Progenitor cell of endocrine pancreas (in vitro differentiated cells): ENCODE measurements around the gene CD8B. TPM values are rescaled to one million over a fixed set of nuclear protein-coding genes. Genes with fewer than 3 reads are reported as not detected.
"Not testable (repeated sequence)": the region's sequence is repeated elsewhere in the genome, so short reads cannot be mapped to it uniquely, and the experiment has no call there.

Source experiments
- DNase-seq: peaks from one replicate; pipeline ENCODE4 v3.0.0; 2021; ENCODE audit warnings: low spot score; ENCODE audit not compliant: unreplicated experiment
- H3K27ac Mint-ChIP-seq: 2 replicates; pipeline ENCODE4 v1.8.0; 2021; ENCODE audit warnings: mild to moderate bottlenecking, moderate library complexity, mixed read lengths
- H3K27me3 Mint-ChIP-seq: 2 replicates; pipeline ENCODE4 v1.8.0; 2021; ENCODE audit warnings: mixed read lengths
- H3K36me3 Mint-ChIP-seq: 2 replicates; pipeline ENCODE4 v1.8.0; 2022; ENCODE audit warnings: mixed read lengths; ENCODE audit not compliant: insufficient read depth
- H3K4me1 Mint-ChIP-seq: 2 replicates; pipeline ENCODE4 v1.8.0; 2021; ENCODE audit warnings: low read depth, mixed read lengths
- H3K4me3 Mint-ChIP-seq: 2 replicates; pipeline ENCODE4 v1.8.0; 2021; ENCODE audit warnings: low read depth, mild to moderate bottlenecking, moderate library complexity, mixed read lengths
- H3K9me3 Mint-ChIP-seq: 2 replicates; pipeline ENCODE4 v1.8.0; 2021; ENCODE audit warnings: low read depth, mixed read lengths
- CTCF ChIP-seq: fragments of 200-600 bp; sonication (generic); IDR thresholded peaks from one replicate; pipeline ENCODE4 v1.5.0; 2021; ENCODE audit warnings: antibody characterized with exemption, mild to moderate bottlenecking; ENCODE audit not compliant: unreplicated experiment
- long read RNA-seq: library from polyadenylated mRNA; unstranded; transcript quantifications from one replicate; pipeline ENCODE4 v2.0.0, GENCODE V29; 2020
- total RNA-seq: library from RNA; stranded (reverse); gene quantifications from 2 replicates; pipeline ENCODE4 v1.2.1, GENCODE V29; 2021

CD8B gene
- total RNA-seq = 0.62 TPM in 1 of 2 replicates, not detected in the other
- long read RNA-seq = 0 reads

GRCh38 chr2:86861628-86862379, at the start of gene CD8B:
TSS of gene CD8B (minus strand) at chr2:86861886. CDS start at chr2:86861865, 21 bp downstream.
- Mint-ChIP-seq H3K4me3 (peak within 1 kb of the TSS; percentile 24), H3K27me3 (peaks cover 22% of the 10 kb centered on the region)
- H3K36me3 Mint-ChIP-seq, H3K9me3 Mint-ChIP-seq, H3K4me1 Mint-ChIP-seq, H3K27ac Mint-ChIP-seq: not testable (repeated sequence)
- peak; percentile 17 for DNase-seq

GRCh38 chr2:86905868-86906267, 44.2 kb upstream of the CD8B start:
- H3K27me3 Mint-ChIP-seq, H3K9me3 Mint-ChIP-seq, H3K27ac Mint-ChIP-seq, H3K4me3 Mint-ChIP-seq, H3K36me3 Mint-ChIP-seq, DNase-seq, H3K4me1 Mint-ChIP-seq: not testable (repeated sequence)

GRCh38 chr2:86900687-86901086, 39.0 kb upstream of the CD8B start:
- not testable (repeated sequence) for H3K27ac Mint-ChIP-seq, H3K9me3 Mint-ChIP-seq

GRCh38 chr2:86886026-86886425, 24.3 kb upstream of the CD8B start:
- not testable (repeated sequence) for H3K27me3 Mint-ChIP-seq, H3K4me1 Mint-ChIP-seq, H3K4me3 Mint-ChIP-seq, H3K36me3 Mint-ChIP-seq, DNase-seq, H3K9me3 Mint-ChIP-seq, H3K27ac Mint-ChIP-seq

More at GRCh38 chr2:86900687-86901086, 39.0 kb upstream of the CD8B start:
- not testable (repeated sequence) for H3K36me3 Mint-ChIP-seq, H3K27me3 Mint-ChIP-seq, DNase-seq, H3K4me1 Mint-ChIP-seq, H3K4me3 Mint-ChIP-seq
- TF ChIP-seq CTCF = peak; percentile 16

DNA sequence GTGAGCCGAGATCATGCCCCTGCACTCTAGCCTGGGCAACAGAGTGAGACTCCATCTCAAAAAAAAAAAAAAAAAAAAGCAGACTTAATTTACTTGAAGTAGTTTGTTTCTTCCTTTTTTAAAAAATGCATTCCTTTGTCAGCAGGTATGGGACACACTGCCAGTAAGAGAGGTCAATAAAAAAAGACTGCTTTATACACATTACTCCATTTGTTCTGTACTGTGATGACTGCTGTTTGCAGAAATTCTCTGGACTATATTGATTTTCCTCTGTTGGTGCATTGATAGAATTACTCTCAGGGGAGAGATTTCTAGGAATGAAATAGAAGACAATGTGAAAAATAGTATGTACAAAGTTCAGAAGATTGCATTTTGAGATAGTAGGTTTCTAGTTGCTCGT, 21.2 kb upstream of the CD8B start:
- not testable (repeated sequence) for H3K9me3 Mint-ChIP-seq, H3K4me1 Mint-ChIP-seq, DNase-seq, H3K27me3 Mint-ChIP-seq, H3K36me3 Mint-ChIP-seq, H3K4me3 Mint-ChIP-seq, H3K27ac Mint-ChIP-seq

- not testable (repeated sequence) for H3K27ac Mint-ChIP-seq, H3K9me3 Mint-ChIP-seq, H3K36me3 Mint-ChIP-seq, H3K27me3 Mint-ChIP-seq, H3K4me1 Mint-ChIP-seq, DNase-seq, H3K4me3 Mint-ChIP-seq
These were observed 20.5 kb upstream of the CD8B start for GRCh38 chr2:86882118-86882665.

DNA sequence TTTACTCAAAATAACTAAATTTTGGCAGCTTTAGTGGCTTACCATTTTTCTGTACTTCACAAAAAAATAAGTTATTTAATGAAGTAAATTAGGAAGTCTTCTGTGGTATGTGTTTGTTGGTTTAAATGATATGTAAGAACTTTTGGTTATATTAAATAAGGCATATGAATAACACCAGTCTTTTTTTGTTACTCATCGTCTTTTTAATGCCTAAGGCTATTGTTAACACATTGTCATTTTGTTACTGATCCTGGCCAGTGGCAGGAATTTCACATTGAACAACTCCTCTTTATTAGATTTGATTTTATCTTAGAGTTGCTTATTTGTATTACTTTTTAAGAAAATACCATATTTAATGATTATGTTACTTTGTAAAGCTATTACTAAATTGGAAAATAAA, 17.3 kb upstream of the CD8B start:
- not testable (repeated sequence) for H3K27me3 Mint-ChIP-seq

GRCh38 chr2:86870941-86871340, 9.3 kb upstream of the CD8B start:
- H3K4me1 Mint-ChIP-seq, H3K9me3 Mint-ChIP-seq, H3K36me3 Mint-ChIP-seq, DNase-seq, H3K27me3 Mint-ChIP-seq, H3K4me3 Mint-ChIP-seq, H3K27ac Mint-ChIP-seq: not testable (repeated sequence)

More for the DNA sequence above, 17.3 kb upstream of the CD8B start:
- H3K4me1 Mint-ChIP-seq, H3K27ac Mint-ChIP-seq, H3K4me3 Mint-ChIP-seq, DNase-seq, H3K9me3 Mint-ChIP-seq, H3K36me3 Mint-ChIP-seq: not testable (repeated sequence)

- not testable (repeated sequence) for H3K27ac Mint-ChIP-seq, DNase-seq, H3K27me3 Mint-ChIP-seq, H3K36me3 Mint-ChIP-seq, H3K9me3 Mint-ChIP-seq, H3K4me3 Mint-ChIP-seq, H3K4me1 Mint-ChIP-seq
These were observed 7.3 kb upstream of the CD8B start for GRCh38 chr2:86868895-86869468.

- not testable (repeated sequence) for H3K36me3 Mint-ChIP-seq, H3K27ac Mint-ChIP-seq, DNase-seq, H3K9me3 Mint-ChIP-seq, H3K4me3 Mint-ChIP-seq, H3K4me1 Mint-ChIP-seq
- H3K27me3 Mint-ChIP-seq = peaks cover 22% of the 10 kb centered on the region
These were observed 656 bp upstream of the CD8B start for GRCh38 chr2:86862380-86862703.

DNA sequence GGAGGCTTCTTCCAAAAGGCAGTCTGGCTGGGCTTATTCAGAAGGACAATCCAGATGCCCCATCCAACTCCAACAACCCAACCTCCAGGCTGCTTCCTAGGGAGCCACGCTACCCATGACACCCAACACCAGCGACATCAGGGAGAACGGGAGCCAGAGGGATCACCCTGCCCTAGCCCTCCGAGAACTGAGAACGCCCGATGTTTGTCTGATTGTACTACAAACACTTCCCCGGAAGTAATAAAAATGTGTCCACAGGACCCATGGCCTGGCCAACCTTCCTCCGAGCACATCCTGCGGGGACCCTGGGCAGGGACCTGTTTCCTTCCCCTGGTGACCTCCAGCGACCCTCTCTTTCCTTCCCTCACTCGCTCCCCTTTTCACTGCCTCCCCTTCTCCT, 511 bp downstream of the CD8B start:
- not testable (repeated sequence) for H3K9me3 Mint-ChIP-seq, DNase-seq, H3K27ac Mint-ChIP-seq, H3K4me1 Mint-ChIP-seq, H3K36me3 Mint-ChIP-seq
- peaks cover 22% of the 10 kb centered on the region for H3K27me3 Mint-ChIP-seq
- H3K4me3 Mint-ChIP-seq = peak overlapping the region; percentile 24

DNA sequence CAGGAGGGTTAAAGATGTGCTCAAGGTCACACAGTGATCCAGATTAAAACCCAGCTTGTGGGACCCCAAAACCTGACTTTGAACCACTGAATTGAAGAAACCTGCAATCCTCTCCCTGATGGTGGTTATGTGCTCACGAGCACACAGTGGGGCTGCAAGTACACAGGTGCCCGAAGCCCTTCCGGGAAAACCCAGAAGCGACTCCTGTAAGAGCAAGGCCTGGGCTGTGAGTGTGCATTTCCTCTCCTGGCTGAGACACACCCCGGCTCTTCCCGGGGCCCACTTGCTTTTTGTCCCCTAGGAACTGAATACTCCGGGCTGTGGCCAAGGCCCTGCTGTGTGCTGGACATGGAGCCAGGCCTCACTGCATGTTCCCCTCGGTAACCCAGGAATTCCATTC, 1.1 kb downstream of the CD8B start:
- H3K4me1 Mint-ChIP-seq = not testable (repeated sequence)

More for the DNA sequence above, 1.1 kb downstream of the CD8B start:
- not testable (repeated sequence) for H3K36me3 Mint-ChIP-seq, H3K4me3 Mint-ChIP-seq, H3K9me3 Mint-ChIP-seq, DNase-seq, H3K27ac Mint-ChIP-seq
- H3K27me3 Mint-ChIP-seq = peaks cover 24% of the 10 kb centered on the region
